ENCODE data around the gene RNF7.
"Not testable (repeated sequence)": the region's sequence is repeated elsewhere in the genome, so short reads cannot be mapped to it uniquely, and the experiment has no call there.

Gene RNF7

GRCh38 chr3:141735770-141736465 lies 2.2 kb upstream of the RNF7 start:
- no peak for DNase-seq

- DNase-seq, result no peak
These were observed 1.0 kb upstream of the RNF7 start for GRCh38 chr3:141737093-141737492.

GRCh38 chr3:141737678-141738021 lies 448 bp upstream of the RNF7 start:
- DNase-seq, result no peak

GRCh38 chr3:141738891-141739363 lies 829 bp downstream of the RNF7 start:
- no peak for DNase-seq

GRCh38 chr3:141739731-141740130 lies 1.6 kb downstream of the RNF7 start:
- DNase-seq, result no peak

GRCh38 chr3:141740349-141740748 lies 2.3 kb downstream of the RNF7 start:
- no peak for DNase-seq

- DNase-seq, result no peak
These were observed 5.2 kb downstream of the RNF7 start for GRCh38 chr3:141743305-141743704.

GRCh38 chr3:141746962-141747361 lies 8.9 kb downstream of the RNF7 start:
- DNase-seq, result no peak

GRCh38 chr3:141753399-141753798 lies 15.3 kb downstream of the RNF7 start:
- DNase-seq, result no peak

- no peak for DNase-seq
These were observed 15.9 kb downstream of the RNF7 start for GRCh38 chr3:141754032-141754431.

GRCh38 chr3:141762552-141762951 lies 24.5 kb downstream of the RNF7 start:
- not testable (repeated sequence) for DNase-seq

GRCh38 chr3:141763088-141763750 lies 25.1 kb downstream of the RNF7 start, which contains the start of gene GRK7:
Gene GRK7, plus strand, starts transcription at chr3:141763408. Its CDS starts 14,877 bp downstream, at chr3:141778285.
- no peak for DNase-seq

GRCh38 chr3:141764045-141764444 lies 25.9 kb downstream of the RNF7 start:
- DNase-seq, result no peak

GRCh38 chr3:141764465-141764864 lies 26.4 kb downstream of the RNF7 start:
- DNase-seq, result no peak

- no peak for DNase-seq
These were observed 26.9 kb downstream of the RNF7 start for GRCh38 chr3:141764986-141765385.

GRCh38 chr3:141767066-141767465 lies 29.0 kb downstream of the RNF7 start:
- no peak for DNase-seq

GRCh38 chr3:141769221-141769894 lies 31.3 kb downstream of the RNF7 start:
- no peak for DNase-seq

- DNase-seq, result no peak
These were observed 35.6 kb downstream of the RNF7 start for GRCh38 chr3:141773676-141774075.

- DNase-seq, result no peak
These were observed 38.3 kb downstream of the RNF7 start for GRCh38 chr3:141776376-141776775.

GRCh38 chr3:141776885-141777284 lies 38.8 kb downstream of the RNF7 start:
- DNase-seq, result no peak

- no peak for DNase-seq
These were observed 40.1 kb downstream of the RNF7 start for GRCh38 chr3:141777957-141778813.

- DNase-seq, result no peak
These were observed 41.6 kb downstream of the RNF7 start for GRCh38 chr3:141779667-141780066.

- peak; percentile 25 for DNase-seq
These were observed 44.4 kb downstream of the RNF7 start for GRCh38 chr3:141782386-141782932.

Measured in DMS 273 treated with DMSO at 0.1 percent for 48 hours (cell line).